Central memory CD8-positive, alpha-beta T cell (primary cell): ENCODE measurements around the gene RAB19.
A peak's percentile ranks its signal among the peaks of the same experiment; 100 is the strongest.
"Not testable (repeated sequence)": the region's sequence is repeated elsewhere in the genome, so short reads cannot be mapped to it uniquely, and the experiment has no call there.

Experiments
- ATAC-seq: fragments of 150-1000 bp; cut with Tn5 transposase; replicated peaks from 2 replicates; pipeline ENCODE4 v1.10.0; 2022; ENCODE audit warnings: mild to moderate bottlenecking, moderate FRiP score, moderate number of reproducible peaks; ENCODE audit not compliant: poor library complexity, severe bottlenecking; ENCODE audit errors: extremely low read depth
- DNase-seq, 2 donors: peaks; one replicate each; pipeline ENCODE4 v3.0.0; 2021; ENCODE audit warnings: low spot score in 2 of 2
- H3K27ac Mint-ChIP-seq: one replicate; pipeline ENCODE4 v1.8.0; 2022; ENCODE audit warnings: low read depth, mild to moderate bottlenecking, moderate library complexity, mixed read lengths
- H3K27me3 Mint-ChIP-seq: one replicate; pipeline ENCODE4 v1.8.0; 2022; ENCODE audit warnings: mixed read lengths
- H3K36me3 Mint-ChIP-seq: one replicate; pipeline ENCODE4 v1.8.0; 2022; ENCODE audit warnings: mild to moderate bottlenecking, moderate library complexity, mixed read lengths; ENCODE audit not compliant: insufficient read depth
- H3K4me1 Mint-ChIP-seq: one replicate; pipeline ENCODE4 v1.8.0; 2022; ENCODE audit warnings: mixed read lengths
- H3K4me3 Mint-ChIP-seq: one replicate; pipeline ENCODE4 v1.8.0; 2022; ENCODE audit warnings: mild to moderate bottlenecking, moderate library complexity, mixed read lengths
- H3K9me3 Mint-ChIP-seq: one replicate; pipeline ENCODE4 v1.8.0; 2022; ENCODE audit warnings: mixed read lengths

Gene RAB19

GRCh38 chr7:140416560-140416959, 12.7 kb downstream of the RAB19 start:
- Mint-ChIP-seq H3K27ac (no peak overlapping the region), H3K4me1 (no peaks in the 10 kb centered on the region), H3K27me3 (no peaks in the 10 kb centered on the region), H3K36me3 (peaks cover 11% of the 10 kb centered on the region), H3K9me3 (no peaks in the 10 kb centered on the region), H3K4me3 (no peak overlapping the region)
- ATAC-seq (no peak), DNase-seq (no peak)

GRCh38 chr7:140417456-140418155, 13.7 kb downstream of the RAB19 start:
- no peak for DNase-seq
- Mint-ChIP-seq H3K4me3 (no peak overlapping the region), H3K27ac (no peak overlapping the region), H3K36me3 (peaks cover 5% of the 10 kb centered on the region), H3K4me1 (no peaks in the 10 kb centered on the region), H3K9me3 (no peaks in the 10 kb centered on the region), H3K27me3 (no peaks in the 10 kb centered on the region)
- no peak for ATAC-seq

- not testable (repeated sequence) for ATAC-seq, H3K27ac Mint-ChIP-seq, H3K4me1 Mint-ChIP-seq, H3K4me3 Mint-ChIP-seq, H3K36me3 Mint-ChIP-seq, DNase-seq, H3K27me3 Mint-ChIP-seq, H3K9me3 Mint-ChIP-seq
Measured at GRCh38 chr7:140418156-140418472, 14.3 kb downstream of the RAB19 start.

GRCh38 chr7:140418653-140419052, 14.8 kb downstream of the RAB19 start:
- Mint-ChIP-seq H3K4me1 (no peaks in the 10 kb centered on the region), H3K9me3 (no peaks in the 10 kb centered on the region), H3K4me3 (no peak overlapping the region), H3K36me3 (peaks cover 3% of the 10 kb centered on the region), H3K27ac (peak overlapping the region; percentile 56), H3K27me3 (no peaks in the 10 kb centered on the region)
- ATAC-seq (no peak), DNase-seq (no peak)

GRCh38 chr7:140421521-140421920, 17.7 kb downstream of the RAB19 start:
- Mint-ChIP-seq H3K4me3 (no peak overlapping the region), H3K9me3 (no peaks in the 10 kb centered on the region), H3K4me1 (no peaks in the 10 kb centered on the region), H3K27me3 (no peaks in the 10 kb centered on the region), H3K27ac (no peak overlapping the region), H3K36me3 (no peaks in the 10 kb centered on the region)
- ATAC-seq (no peak), DNase-seq (no peak)

GRCh38 chr7:140423501-140423900, 19.6 kb downstream of the RAB19 start:
- Mint-ChIP-seq H3K4me3 (no peak overlapping the region), H3K27me3 (no peaks in the 10 kb centered on the region), H3K27ac (no peak overlapping the region), H3K4me1 (no peaks in the 10 kb centered on the region), H3K9me3 (no peaks in the 10 kb centered on the region), H3K36me3 (peaks cover 2% of the 10 kb centered on the region)
- no peak for DNase-seq
- ATAC-seq, result no peak

GRCh38 chr7:140425718-140426117, 21.9 kb downstream of the RAB19 start:
- DNase-seq, result no peak
- no peak overlapping the region for H3K27ac Mint-ChIP-seq
- no peaks in the 10 kb centered on the region for H3K4me1 Mint-ChIP-seq
- H3K4me3 Mint-ChIP-seq, result no peak overlapping the region
- H3K36me3 Mint-ChIP-seq, result peaks cover 4% of the 10 kb centered on the region
- no peaks in the 10 kb centered on the region for H3K9me3 Mint-ChIP-seq
- H3K27me3 Mint-ChIP-seq, result no peaks in the 10 kb centered on the region
- no peak for ATAC-seq

GRCh38 chr7:140426130-140426529, 22.3 kb downstream of the RAB19 start:
- no peak overlapping the region for H3K27ac Mint-ChIP-seq
- ATAC-seq (no peak), DNase-seq (no peak)
- peaks cover 4% of the 10 kb centered on the region for H3K36me3 Mint-ChIP-seq
- no peaks in the 10 kb centered on the region for H3K27me3 Mint-ChIP-seq
- H3K4me1 Mint-ChIP-seq, result no peaks in the 10 kb centered on the region
- no peaks in the 10 kb centered on the region for H3K9me3 Mint-ChIP-seq
- H3K4me3 Mint-ChIP-seq, result no peak overlapping the region

GRCh38 chr7:140433396-140433795, 29.5 kb downstream of the RAB19 start:
- Mint-ChIP-seq H3K27me3 (no peaks in the 10 kb centered on the region), H3K27ac (peak overlapping the region; percentile 14), H3K36me3 (peaks cover 3% of the 10 kb centered on the region), H3K4me1 (no peaks in the 10 kb centered on the region), H3K4me3 (no peak overlapping the region), H3K9me3 (no peaks in the 10 kb centered on the region)
- DNase-seq (no peak), ATAC-seq (no peak)

GRCh38 chr7:140435252-140435895, 31.5 kb downstream of the RAB19 start:
- H3K9me3 Mint-ChIP-seq, result no peaks in the 10 kb centered on the region
- ATAC-seq (no peak), DNase-seq (no peak)
- H3K27me3 Mint-ChIP-seq, result no peaks in the 10 kb centered on the region
- no peaks in the 10 kb centered on the region for H3K36me3 Mint-ChIP-seq
- H3K27ac Mint-ChIP-seq, result no peak overlapping the region
- H3K4me1 Mint-ChIP-seq, result no peaks in the 10 kb centered on the region
- no peak overlapping the region for H3K4me3 Mint-ChIP-seq

- DNase-seq (no peak), ATAC-seq (no peak)
- no peak overlapping the region for H3K4me3 Mint-ChIP-seq
- no peaks in the 10 kb centered on the region for H3K27me3 Mint-ChIP-seq
- H3K27ac Mint-ChIP-seq, result no peak overlapping the region
- H3K9me3 Mint-ChIP-seq, result no peaks in the 10 kb centered on the region
- no peaks in the 10 kb centered on the region for H3K36me3 Mint-ChIP-seq
- no peaks in the 10 kb centered on the region for H3K4me1 Mint-ChIP-seq
Measured at GRCh38 chr7:140439359-140439758, 35.5 kb downstream of the RAB19 start.

GRCh38 chr7:140440593-140440992, 36.7 kb downstream of the RAB19 start:
- H3K27me3 Mint-ChIP-seq, result no peaks in the 10 kb centered on the region
- no peak for ATAC-seq
- DNase-seq, result no peak
- H3K4me3 Mint-ChIP-seq, result no peak overlapping the region
- no peaks in the 10 kb centered on the region for H3K9me3 Mint-ChIP-seq
- no peak overlapping the region for H3K27ac Mint-ChIP-seq
- no peaks in the 10 kb centered on the region for H3K4me1 Mint-ChIP-seq
- H3K36me3 Mint-ChIP-seq, result no peaks in the 10 kb centered on the region

- Mint-ChIP-seq H3K9me3 (no peaks in the 10 kb centered on the region), H3K4me3 (no peak overlapping the region), H3K36me3 (no peaks in the 10 kb centered on the region), H3K4me1 (no peaks in the 10 kb centered on the region), H3K27ac (no peak overlapping the region), H3K27me3 (no peaks in the 10 kb centered on the region)
- DNase-seq (no peak), ATAC-seq (no peak)
Measured at GRCh38 chr7:140441519-140441918, 37.7 kb downstream of the RAB19 start.
